Stimulated activated CD4-positive, alpha-beta T cell treated with anti-CD3 and anti-CD28 coated beads, TNF-alpha, amount 100 ng/mL, for 4 hours (primary cell): Measurements from ENCODE around the gene TDRD10.

Source experiments
- DNase-seq, 3 experiments: peaks; one replicate each; pipeline ENCODE4 v3.0.0-alpha.2; 2020; ENCODE audit warnings: low read depth in 3 of 3

The TDRD10 gene

GRCh38 chr1:154553056-154554030, 51.3 kb downstream of the TDRD10 start:
- no peak for DNase-seq

- DNase-seq = no peak
These were observed 54.4 kb downstream of the TDRD10 start for GRCh38 chr1:154556422-154556821.

- no peak for DNase-seq
These were observed 55.4 kb downstream of the TDRD10 start for GRCh38 chr1:154557248-154557938.

- DNase-seq = peak in 2 of 3 experiments; percentile 25 to 27
These were observed 56.1 kb downstream of the TDRD10 start, which contains the start of gene UBE2Q1 for GRCh38 chr1:154557939-154558719. Gene UBE2Q1 (minus strand): TSS chr1:154558662. CDS start chr1:154558553, 109 bp downstream.

GRCh38 chr1:154558720-154559465, 56.9 kb downstream of the TDRD10 start:
- peak; percentile 99 to 100 (median 99) for DNase-seq

- DNase-seq = peak; percentile 54 to 77 (median 67)
These were observed 57.5 kb downstream of the TDRD10 start for GRCh38 chr1:154559466-154560044.

- DNase-seq = no peak
These were observed 63.9 kb downstream of the TDRD10 start for GRCh38 chr1:154565876-154566275.

GRCh38 chr1:154567386-154568156, 65.6 kb downstream of the TDRD10 start, which contains the start of gene CHRNB2:
Gene CHRNB2 (plus strand): TSS chr1:154567778. CDS start chr1:154568045, 267 bp downstream.
- DNase-seq = peak; percentile 34 to 52 (median 39)

GRCh38 chr1:154568157-154568815, 66.3 kb downstream of the TDRD10 start:
- DNase-seq = no peak

- no peak for DNase-seq
These were observed 69.4 kb downstream of the TDRD10 start for GRCh38 chr1:154571244-154571963.

GRCh38 chr1:154571964-154572288, 69.9 kb downstream of the TDRD10 start:
- DNase-seq = no peak

- no peak for DNase-seq
These were observed 70.6 kb downstream of the TDRD10 start for GRCh38 chr1:154572468-154573167.

- DNase-seq = no peak
These were observed 71.1 kb downstream of the TDRD10 start for GRCh38 chr1:154573168-154573510.

- no peak for DNase-seq
These were observed 72.7 kb downstream of the TDRD10 start for GRCh38 chr1:154574716-154575115.

GRCh38 chr1:154575147-154575927, 73.3 kb downstream of the TDRD10 start:
- DNase-seq = no peak

GRCh38 chr1:154575951-154576566, 74.0 kb downstream of the TDRD10 start:
- no peak for DNase-seq
